ENCODE results near the gene CLBA1. TPM values are rescaled to one million over a fixed set of nuclear protein-coding genes. Genes with fewer than 3 reads are reported as not detected.
A peak's percentile ranks its signal among the peaks of the same experiment; 100 is the strongest.
"Not testable (repeated sequence)": the region's sequence is repeated elsewhere in the genome, so short reads cannot be mapped to it uniquely, and the experiment has no call there.

CLBA1 gene
- total RNA-seq, 1 experiment from 2014 or later: 19.2 TPM

- H3K36me3 ChIP-seq (ENCODE audit: low read depth, low read length); DNase-seq; H3F3A ChIP-seq (ENCODE audit: low read length, unreplicated experiment); H3K27me3 ChIP-seq (ENCODE audit: low read length); POLR2A ChIA-PET (ENCODE audit: unreplicated experiment); H3K9ac ChIP-seq (ENCODE audit: low read length); H2AFZ ChIP-seq (ENCODE audit: low read length); H3K4me3 ChIP-seq (ENCODE audit: low read length); H3K79me2 ChIP-seq (ENCODE audit: low read length); CTCF ChIA-PET; H3K27ac ChIP-seq (ENCODE audit: low read length); intact Hi-C loops (cut with micrococcal nuclease); H3K4me1 ChIP-seq (ENCODE audit: insufficient read depth, low read length); H4K20me1 ChIP-seq (ENCODE audit: low read length); BruUV-seq (replicated peaks); H3K4me2 ChIP-seq (ENCODE audit: low read length); ATAC-seq; H3K9me2 ChIP-seq (replicated peaks; ENCODE audit: low read length); H3K9me3 ChIP-seq (ENCODE audit: low read length): not testable (repeated sequence)
These were observed 41.6 kb upstream of the CLBA1 start for GRCh38 chr14:104944016-104944308.

GRCh38 chr14:104944436-104945205 is 41.0 kb upstream of the CLBA1 start:
- H3K27ac ChIP-seq (ENCODE audit: low read length); H3K4me2 ChIP-seq (ENCODE audit: low read length); H3K36me3 ChIP-seq (ENCODE audit: low read depth, low read length); DNase-seq; CTCF ChIA-PET; ATAC-seq; H3K9me2 ChIP-seq (replicated peaks; ENCODE audit: low read length); H2AFZ ChIP-seq (ENCODE audit: low read length); H3F3A ChIP-seq (ENCODE audit: low read length, unreplicated experiment); BruUV-seq (replicated peaks); H3K9ac ChIP-seq (ENCODE audit: low read length); POLR2A ChIA-PET (ENCODE audit: unreplicated experiment); H3K4me3 ChIP-seq (ENCODE audit: low read length); H4K20me1 ChIP-seq (ENCODE audit: low read length); H3K27me3 ChIP-seq (ENCODE audit: low read length); H3K9me3 ChIP-seq (ENCODE audit: low read length); H3K79me2 ChIP-seq (ENCODE audit: low read length); intact Hi-C loops (cut with micrococcal nuclease); H3K4me1 ChIP-seq (ENCODE audit: insufficient read depth, low read length): not testable (repeated sequence)

- ATAC-seq; H3K27me3 ChIP-seq (ENCODE audit: low read length); H4K20me1 ChIP-seq (ENCODE audit: low read length); H2AFZ ChIP-seq (ENCODE audit: low read length); H3K27ac ChIP-seq (ENCODE audit: low read length); H3K79me2 ChIP-seq (ENCODE audit: low read length); CTCF ChIA-PET; POLR2A ChIA-PET (ENCODE audit: unreplicated experiment); H3K4me3 ChIP-seq (ENCODE audit: low read length); H3K36me3 ChIP-seq (ENCODE audit: low read depth, low read length); H3K9ac ChIP-seq (ENCODE audit: low read length); intact Hi-C loops (cut with micrococcal nuclease); H3K9me3 ChIP-seq (ENCODE audit: low read length); H3K4me1 ChIP-seq (ENCODE audit: insufficient read depth, low read length); H3K4me2 ChIP-seq (ENCODE audit: low read length); H3F3A ChIP-seq (ENCODE audit: low read length, unreplicated experiment); BruUV-seq (replicated peaks); DNase-seq; H3K9me2 ChIP-seq (replicated peaks; ENCODE audit: low read length): not testable (repeated sequence)
These were observed 40.3 kb upstream of the CLBA1 start for GRCh38 chr14:104945266-104945665.

GRCh38 chr14:104945986-104946965 is 39.3 kb upstream of the CLBA1 start:
- H3K9me3 ChIP-seq (ENCODE audit: low read length); H3K27ac ChIP-seq (ENCODE audit: low read length); H4K20me1 ChIP-seq (ENCODE audit: low read length); ATAC-seq; intact Hi-C loops (cut with micrococcal nuclease); H3K79me2 ChIP-seq (ENCODE audit: low read length); H2AFZ ChIP-seq (ENCODE audit: low read length); H3K9ac ChIP-seq (ENCODE audit: low read length); H3K4me1 ChIP-seq (ENCODE audit: insufficient read depth, low read length); H3K27me3 ChIP-seq (ENCODE audit: low read length); H3K9me2 ChIP-seq (replicated peaks; ENCODE audit: low read length); DNase-seq; H3K36me3 ChIP-seq (ENCODE audit: low read depth, low read length); BruUV-seq (replicated peaks); H3K4me2 ChIP-seq (ENCODE audit: low read length); CTCF ChIA-PET; H3K4me3 ChIP-seq (ENCODE audit: low read length); H3F3A ChIP-seq (ENCODE audit: low read length, unreplicated experiment); POLR2A ChIA-PET (ENCODE audit: unreplicated experiment): not testable (repeated sequence)

GRCh38 chr14:104947201-104947600 is 38.4 kb upstream of the CLBA1 start:
- H3K9me3 ChIP-seq (ENCODE audit: low read length); H3K9me2 ChIP-seq (replicated peaks; ENCODE audit: low read length); H3K4me1 ChIP-seq (ENCODE audit: insufficient read depth, low read length); H4K20me1 ChIP-seq (ENCODE audit: low read length); H3K36me3 ChIP-seq (ENCODE audit: low read depth, low read length); H2AFZ ChIP-seq (ENCODE audit: low read length); H3K4me2 ChIP-seq (ENCODE audit: low read length); DNase-seq; H3F3A ChIP-seq (ENCODE audit: low read length, unreplicated experiment); H3K4me3 ChIP-seq (ENCODE audit: low read length); POLR2A ChIA-PET (ENCODE audit: unreplicated experiment); H3K27ac ChIP-seq (ENCODE audit: low read length); H3K27me3 ChIP-seq (ENCODE audit: low read length); BruUV-seq (replicated peaks); H3K9ac ChIP-seq (ENCODE audit: low read length); CTCF ChIA-PET; H3K79me2 ChIP-seq (ENCODE audit: low read length); ATAC-seq; intact Hi-C loops (cut with micrococcal nuclease): not testable (repeated sequence)

GRCh38 chr14:104947881-104948735 is 37.5 kb upstream of the CLBA1 start:
- intact Hi-C loops (cut with micrococcal nuclease); H3K4me3 ChIP-seq (ENCODE audit: low read length); POLR2A ChIA-PET (ENCODE audit: unreplicated experiment); H3K27me3 ChIP-seq (ENCODE audit: low read length); DNase-seq; H3F3A ChIP-seq (ENCODE audit: low read length, unreplicated experiment); CTCF ChIA-PET; H3K27ac ChIP-seq (ENCODE audit: low read length); H3K9ac ChIP-seq (ENCODE audit: low read length); H3K79me2 ChIP-seq (ENCODE audit: low read length); H3K4me2 ChIP-seq (ENCODE audit: low read length); H2AFZ ChIP-seq (ENCODE audit: low read length); H3K4me1 ChIP-seq (ENCODE audit: insufficient read depth, low read length); ATAC-seq; H3K9me2 ChIP-seq (replicated peaks; ENCODE audit: low read length); H4K20me1 ChIP-seq (ENCODE audit: low read length); H3K36me3 ChIP-seq (ENCODE audit: low read depth, low read length); H3K9me3 ChIP-seq (ENCODE audit: low read length): not testable (repeated sequence)
- BruUV-seq (replicated peaks): TSS peak; percentile 0

Data from PC-3 (cell line).